HepG2 (cell line): Measurements from ENCODE around the gene RFX2. TPM values are rescaled to one million over a fixed set of nuclear protein-coding genes. Genes with fewer than 3 reads are reported as not detected.

Experiments used
- ATAC-seq: fragments of 200-7000 bp; cut with Tn5 transposase; 3 replicates; pipeline ENCODE4 v1.9.1; 2020; ENCODE audit warnings: mild to moderate bottlenecking, moderate library complexity
- BruUV-seq: library from RNA; stranded (reverse); fragments of 400-500 nt; replicated peaks from 2 replicates; lab custom pipeline; 2021; lab: Mats Ljungman, UMichigan
- CTCF ChIA-PET: fragments of 300-600 bp; formaldehyde crosslinking; extraction: SDS; loops from one replicate; lab custom pipeline; 2021; ENCODE audit warnings: low total read pairs, inconsistent platforms, low intra/inter-chr PET ratio; lab: Yijun Ruan, JAX
- POLR2A ChIA-PET: fragments of 350-600 bp; sonication (Branson Sonifier 250); formaldehyde crosslinking; loops from one replicate; lab custom pipeline; 2020; ENCODE audit warnings: antibody characterized with exemption, inconsistent platforms; lab: Yijun Ruan, JAX
- DNase-seq: peaks from one replicate; pipeline ENCODE4 v3.0.0-alpha.2; 2015; ENCODE audit warnings: low spot score
- FAIRE-seq: peaks from 3 replicates; lab custom pipeline; 2011; peaks lifted over from hg19 to GRCh38; lab: Jason Lieb, UNC
- H2AFZ ChIP-seq: one replicate; pipeline ENCODE4 v1.6.1; 2011; ENCODE audit warnings: low read length, inconsistent platforms
- H3K27ac ChIP-seq: fragments of 300-600 bp; 3 replicates; pipeline ENCODE4 v1.8.0; 2011; ENCODE audit warnings: mixed run types, mild to moderate bottlenecking, mixed read lengths, low read length, inconsistent platforms; ENCODE audit not compliant: insufficient read depth; ENCODE audit errors: extremely low read length
- H3K27me3 ChIP-seq, 2 experiments: fragments of 200-600 bp in 1 of 2; 2 replicates in 1 of 2; 3 replicates in 1 of 2; pipeline versions ENCODE4 v1.6.0 to v1.8.0; 2011; ENCODE audit warnings: low read length in 2 of 2, mild to moderate bottlenecking in 2 of 2, moderate library complexity in 2 of 2, inconsistent platforms in 1 of 2; ENCODE audit not compliant: insufficient read depth in 2 of 2, control insufficient read depth in 1 of 2
- H3K36me3 ChIP-seq, 2 experiments: fragments of 200-600 bp in 1 of 2; replicated peaks in 1 of 2; 2 replicates in 1 of 2; 3 replicates in 1 of 2; pipeline versions ENCODE4 v1.5.1 to v1.8.0; 2011; ENCODE audit warnings: low read length in 2 of 2, inconsistent platforms in 1 of 2; ENCODE audit not compliant: insufficient read depth in 2 of 2, control insufficient read depth in 1 of 2
- H3K4me1 ChIP-seq: 2 replicates; pipeline ENCODE4 v1.5.1; 2012; ENCODE audit warnings: low read length, inconsistent platforms; ENCODE audit not compliant: insufficient read depth
- H3K4me2 ChIP-seq: 2 replicates; pipeline ENCODE4 v1.6.0; 2011; ENCODE audit warnings: low read depth, low read length, inconsistent platforms
- H3K4me3 ChIP-seq, 3 experiments: fragments of 200-600 bp in 1 of 3; sonication (generic), shearing (Covaris generic) in 1 of 3; replicated peaks in 1 of 3; 2 replicates each; pipeline ENCODE4 v1.5.1; 2011 to 2016; ENCODE audit warnings: low read length in 3 of 3, inconsistent platforms in 2 of 3, low read depth in 2 of 3, mild to moderate bottlenecking in 2 of 3, control low read depth in 1 of 3, mixed read lengths in 1 of 3; ENCODE audit not compliant: insufficient read depth in 1 of 3
- H3K79me2 ChIP-seq: one replicate; pipeline ENCODE4 v1.6.1; 2011; ENCODE audit warnings: low read length, inconsistent platforms; ENCODE audit not compliant: insufficient read depth
- H3K9ac ChIP-seq: 2 replicates; pipeline ENCODE4 v1.6.0; 2011; ENCODE audit warnings: mild to moderate bottlenecking, low read depth, low read length, inconsistent platforms; ENCODE audit not compliant: insufficient read depth
- H3K9me3 ChIP-seq: 2 replicates; pipeline ENCODE4 v1.5.1; 2012; ENCODE audit warnings: mild to moderate bottlenecking, low read length
- H4K20me1 ChIP-seq: 2 replicates; pipeline ENCODE4 v1.6.0; 2011; ENCODE audit warnings: inconsistent platforms, mild to moderate bottlenecking, low read length, moderate library complexity; ENCODE audit not compliant: insufficient read depth
- ATM ChIP-seq: fragments of 450-650 bp; IDR thresholded peaks from 2 replicates; pipeline ENCODE4 v1.7.1; 2017; ENCODE audit warnings: mild to moderate bottlenecking, borderline replicate concordance
- NFYB ChIP-seq: sonication (generic); formaldehyde crosslinking; IDR thresholded peaks from 2 replicates; pipeline ENCODE4 v1.4.0; 2020; ENCODE audit warnings: missing genetic modification reagents
- RCOR2 ChIP-seq: IDR thresholded peaks from 2 replicates; pipeline ENCODE4 v1.6.1; 2016; ENCODE audit warnings: missing biosample characterization, missing genetic modification reagents
- YEATS2 ChIP-seq: sonication (generic); formaldehyde crosslinking; IDR thresholded peaks from 2 replicates; pipeline ENCODE4 v1.4.0; 2020; ENCODE audit warnings: missing genetic modification reagents, borderline replicate concordance
- ZBTB26 ChIP-seq: IDR thresholded peaks from 2 replicates; pipeline ENCODE4 v1.6.1; 2016; ENCODE audit warnings: missing compliant biosample characterization, missing genetic modification reagents, borderline replicate concordance
- ZBTB33 ChIP-seq: sonication (generic); formaldehyde crosslinking; IDR thresholded peaks from 2 replicates; pipeline ENCODE4 v1.4.0; 2020; ENCODE audit warnings: missing genetic modification reagents
- ZNF136 ChIP-seq: sonication (generic); formaldehyde crosslinking; IDR thresholded peaks from 2 replicates; pipeline ENCODE4 v1.8.1; 2022; ENCODE audit warnings: low read depth, mild to moderate bottlenecking, moderate library complexity, missing genetic modification reagents
- ZNF567 ChIP-seq: sonication (generic); formaldehyde crosslinking; IDR thresholded peaks from 2 replicates; pipeline ENCODE4 v1.8.1; 2023; ENCODE audit warnings: mild to moderate bottlenecking, missing genetic modification reagents, borderline replicate concordance
- ZNF629 ChIP-seq: sonication (generic); formaldehyde crosslinking; conservative IDR thresholded peaks from 2 replicates; pipeline ENCODE4 v1.5.0; 2020; ENCODE audit warnings: missing genetic modification reagents
- WGBS: methylation state at CpG from one replicate; pipeline ENCODE4 v1.1.6; 2017; ENCODE audit warnings: low lambda C conversion rate; 5-methylcytosine and 5-hydroxymethylcytosine counted together
- in situ Hi-C: cut with HindIII; loops from 2 replicates; pipeline ENCODE4 v1.10.0; 2017; ENCODE audit warnings: low pct_unique_long_range_greater_than_20kb; ENCODE audit not compliant: extremely low pct_ligation_motif_present
- intact Hi-C: fragments of 100-400 bp; cut with micrococcal nuclease; formaldehyde crosslinking; loops from one replicate; pipeline ENCODE4 v1.10.0; 2022; ENCODE audit not compliant: unreplicated experiment
- polyA plus RNA-seq, 8 experiments: library from polyadenylated mRNA; depleted of rRNA in 3 of 8; stranded (reverse) in 7 of 8; unstranded in 1 of 8; fragments of >200 nt; fragmentation: Illumina TruSeq in 4 of 8; extraction: Trizol in 4 of 8; gene quantifications; 2 replicates each; pipeline versions ENCODE4 v1.2.1 to v1.2.3, GENCODE V29; 2011 to 2016; ENCODE audit warnings: low read depth in 4 of 8, missing spikeins in 1 of 8, mixed read lengths in 1 of 8; ENCODE audit not compliant: insufficient read depth in 1 of 8
- total RNA-seq, 5 experiments: library from RNA; depleted of rRNA; stranded (reverse); fragments of >200 nt; fragmentation: Illumina TruSeq; extraction: Trizol; gene quantifications; 2 replicates each; pipeline ENCODE4 v1.2.3, GENCODE V29; 2016; ENCODE audit warnings: low read depth in 1 of 5

RFX2 gene
- total and polyA plus RNA-seq, 2 of the 13 experiments (the other 11 are each of a cell fraction or from before 2014, with no cell fraction given): 2.8 to 3.3 TPM

GRCh38 chr19:5976768-5977167 is 133.5 kb downstream of the RFX2 start:
- in situ Hi-C loops (loop anchor here (5.0 kb wide), 1 partner anchor 174 kb away; no protein-coding TSS in a partner anchor), intact Hi-C loops (no loop called here)
- ChIA-PET CTCF (no interaction called here), POLR2A (interaction anchor here (1.6 to 4.1 kb wide), 3 partner anchors 9 to 73 kb away, joined by 4 to 30 read pairs (median 17); partner anchors contain the start of genes NDUFA11 and VMAC)
- Histone ChIP-seq H3K9ac (peak overlapping the region; percentile 95), H3K9me3 (no peaks in the 10 kb centered on the region), H3K27me3 (no peaks in the 10 kb centered on the region; a peak in 1 of 5 replicates), H3K36me3 (peaks cover 7 to 29% of the 10 kb centered on the region in 2 experiments), H3K4me1 (peaks cover 84% of the 10 kb centered on the region), H4K20me1 (peaks cover 22% of the 10 kb centered on the region; the same call in 1 of the 2 replicates), H3K4me2 (peak overlapping the region; percentile 99), H3K27ac (peak overlapping the region; percentile 82), H3K79me2 (peaks cover 75% of the 10 kb centered on the region), H3K4me3 (peak overlapping the region; percentile 87 to 98 (median 92)), H2AFZ (no peak overlapping the region)
- TSS peak; percentile 34 for BruUV-seq
- FAIRE-seq (no peak), DNase-seq (no peak), ATAC-seq (no peak)
- TF ChIP-seq YEATS2 (CRISPR knock-in tag) (peak; percentile 37; the same call in 1 of the 2 replicates), ZBTB33 (CRISPR knock-in tag) (0 out of 2 replicates have a peak, but pooled peaks have one; percentile 19), ZNF136 (CRISPR knock-in tag) (no peak), ZBTB26 (CRISPR knock-in tag) (no peak), ZNF629 (CRISPR knock-in tag) (peak; percentile 95), ZNF567 (no peak), RCOR2 (CRISPR knock-in tag) (0 out of 2 replicates have a peak, but pooled peaks have one; percentile 61), NFYB (CRISPR knock-in tag) (no peak), ATM (no peak)
- WGBS: 43% methylated on average over 5 of the region's 8 CpGs
